NB4 (cell line): ENCODE data around the gene PRIMA1.

Experiments
- CTCF ChIP-seq: IDR thresholded peaks from one replicate; pipeline ENCODE4 v1.5.1; 2012; ENCODE audit warnings: low read depth, low read length
- MAX ChIP-seq: IDR thresholded peaks from 2 replicates; pipeline ENCODE4 v1.6.1; 2011; ENCODE audit warnings: low read depth, low read length
- POLR2A ChIP-seq: IDR thresholded peaks from 2 replicates; pipeline ENCODE4 v1.6.1; 2011; ENCODE audit warnings: mild to moderate bottlenecking; ENCODE audit not compliant: insufficient read length; ENCODE audit errors: extremely low read depth

DNA sequence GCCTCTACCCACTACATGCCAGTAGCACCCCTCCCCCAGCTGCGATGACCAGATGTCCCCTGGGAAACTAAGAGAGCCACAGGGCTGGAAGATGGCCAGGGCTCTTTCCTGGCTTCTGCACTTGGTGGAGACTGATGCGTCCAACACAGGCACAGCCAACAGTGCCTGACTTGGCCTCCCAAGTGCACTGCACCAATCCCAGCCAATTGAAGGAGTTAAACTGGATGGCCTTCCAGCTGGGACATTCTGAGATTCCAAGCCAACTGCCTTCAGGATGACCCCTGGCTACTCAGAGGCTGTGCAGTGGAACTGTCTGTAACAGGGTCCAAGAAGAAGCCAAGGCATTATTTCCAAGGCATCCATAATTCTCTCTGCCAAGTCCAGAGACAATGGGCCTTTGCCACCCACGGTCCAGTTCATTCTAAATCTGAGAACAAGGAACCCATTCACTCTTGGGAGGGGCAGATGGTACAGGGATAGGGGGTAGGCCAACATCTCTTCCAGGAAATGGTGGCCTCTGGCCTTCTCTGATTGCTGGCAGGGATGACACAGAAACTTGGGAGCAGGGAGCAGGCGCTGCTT, 35.2 kb downstream of the PRIMA1 start:
- TF ChIP-seq POLR2A = no peak
- TF ChIP-seq CTCF = no peak
- TF ChIP-seq MAX = no peak
